Astrocyte (in vitro differentiated cells and primary cell): ENCODE data around the gene GNAI3.

Source experiments
- EZH2 ChIP-seq: IDR thresholded peaks from 2 replicates; pipeline ENCODE4 v1.6.1; 2012; ENCODE audit warnings: mild to moderate bottlenecking, low read length, inconsistent platforms; ENCODE audit not compliant: insufficient read depth
- TF ChIP-seq, protein P1 (sequence below): IDR thresholded peaks from 2 replicates; pipeline ENCODE4 v1.5.1; 2011; ENCODE audit warnings: low read depth, mild to moderate bottlenecking, inconsistent platforms, low read length, moderate library complexity; ENCODE audit not compliant: insufficient read depth

DNA sequence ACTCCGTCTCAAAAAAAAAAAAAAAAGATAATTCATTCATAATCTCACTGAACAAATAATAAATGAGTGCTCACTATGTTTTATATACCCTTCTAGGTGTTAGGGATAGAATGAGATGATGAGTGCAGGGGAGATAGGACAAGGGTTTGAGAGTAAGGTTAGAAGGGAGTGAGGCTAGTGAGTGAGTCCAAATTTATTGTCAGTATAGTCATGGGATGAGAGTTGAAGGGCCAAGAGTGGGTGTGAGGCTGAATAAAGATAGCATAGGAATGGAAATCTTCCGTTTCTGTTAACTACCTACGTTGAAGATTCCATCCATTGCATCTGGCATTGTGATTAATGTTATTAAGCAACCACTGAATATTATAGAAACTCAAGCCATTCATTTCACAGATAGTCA is 16.8 kb downstream of the GNAI3 start:
- TF ChIP-seq, protein P1, sequence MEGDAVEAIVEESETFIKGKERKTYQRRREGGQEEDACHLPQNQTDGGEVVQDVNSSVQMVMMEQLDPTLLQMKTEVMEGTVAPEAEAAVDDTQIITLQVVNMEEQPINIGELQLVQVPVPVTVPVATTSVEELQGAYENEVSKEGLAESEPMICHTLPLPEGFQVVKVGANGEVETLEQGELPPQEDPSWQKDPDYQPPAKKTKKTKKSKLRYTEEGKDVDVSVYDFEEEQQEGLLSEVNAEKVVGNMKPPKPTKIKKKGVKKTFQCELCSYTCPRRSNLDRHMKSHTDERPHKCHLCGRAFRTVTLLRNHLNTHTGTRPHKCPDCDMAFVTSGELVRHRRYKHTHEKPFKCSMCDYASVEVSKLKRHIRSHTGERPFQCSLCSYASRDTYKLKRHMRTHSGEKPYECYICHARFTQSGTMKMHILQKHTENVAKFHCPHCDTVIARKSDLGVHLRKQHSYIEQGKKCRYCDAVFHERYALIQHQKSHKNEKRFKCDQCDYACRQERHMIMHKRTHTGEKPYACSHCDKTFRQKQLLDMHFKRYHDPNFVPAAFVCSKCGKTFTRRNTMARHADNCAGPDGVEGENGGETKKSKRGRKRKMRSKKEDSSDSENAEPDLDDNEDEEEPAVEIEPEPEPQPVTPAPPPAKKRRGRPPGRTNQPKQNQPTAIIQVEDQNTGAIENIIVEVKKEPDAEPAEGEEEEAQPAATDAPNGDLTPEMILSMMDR: no peak
- no peak for TF ChIP-seq EZH2
